GM18858 (cell line): ENCODE results near the gene DCUN1D4.
A peak's percentile ranks its signal among the peaks of the same experiment; 100 is the strongest.
"Not testable (repeated sequence)": the region's sequence is repeated elsewhere in the genome, so short reads cannot be mapped to it uniquely, and the experiment has no call there.

Source experiments
- ATAC-seq: cut with Tn5 transposase; IDR thresholded peaks from one replicate; pipeline ENCODE4 v1.9.1; 2021; ENCODE audit not compliant: unreplicated experiment

DCUN1D4 gene

GRCh38 chr4:51890760-51891159 lies 47.8 kb downstream of the DCUN1D4 start:
- no peak for ATAC-seq

- not testable (repeated sequence) for ATAC-seq
Observed at GRCh38 chr4:51893402-51893801, 50.4 kb downstream of the DCUN1D4 start.

- ATAC-seq, result no peak
Observed at GRCh38 chr4:51894059-51894645, 51.2 kb downstream of the DCUN1D4 start.

GRCh38 chr4:51895158-51895557 lies 52.2 kb downstream of the DCUN1D4 start:
- ATAC-seq, result peak; percentile 64

GRCh38 chr4:51895816-51896408 lies 53.0 kb downstream of the DCUN1D4 start:
- peak; percentile 98 for ATAC-seq

GRCh38 chr4:51901363-51901762 lies 58.4 kb downstream of the DCUN1D4 start:
- no peak for ATAC-seq

GRCh38 chr4:51906167-51906958 lies 63.4 kb downstream of the DCUN1D4 start:
- peak; percentile 96 for ATAC-seq

GRCh38 chr4:51907006-51907669 lies 64.2 kb downstream of the DCUN1D4 start:
- no peak for ATAC-seq

GRCh38 chr4:51909236-51909703 lies 66.3 kb downstream of the DCUN1D4 start:
- ATAC-seq, result no peak

GRCh38 chr4:51918251-51918650 lies 75.3 kb downstream of the DCUN1D4 start:
- ATAC-seq, result no peak

- ATAC-seq, result no peak
Observed at GRCh38 chr4:51923343-51923742, 80.4 kb downstream of the DCUN1D4 start.

GRCh38 chr4:51925307-51925706 lies 82.4 kb downstream of the DCUN1D4 start:
- no peak for ATAC-seq

- ATAC-seq, result no peak
Observed at GRCh38 chr4:51930557-51930956, 87.6 kb downstream of the DCUN1D4 start.

GRCh38 chr4:51931461-51931860 lies 88.5 kb downstream of the DCUN1D4 start:
- no peak for ATAC-seq

GRCh38 chr4:51932261-51932660 lies 89.3 kb downstream of the DCUN1D4 start:
- ATAC-seq, result no peak

- no peak for ATAC-seq
Observed at GRCh38 chr4:51932684-51933083, 89.7 kb downstream of the DCUN1D4 start.

GRCh38 chr4:51940460-51940859 lies 97.5 kb downstream of the DCUN1D4 start:
- ATAC-seq, result not testable (repeated sequence)

GRCh38 chr4:51942108-51942832 lies 99.3 kb downstream of the DCUN1D4 start:
- ATAC-seq, result no peak

GRCh38 chr4:51942833-51943215 lies 99.9 kb downstream of the DCUN1D4 start:
- no peak for ATAC-seq

- no peak for ATAC-seq
Observed at GRCh38 chr4:51943221-51943620, 100.3 kb downstream of the DCUN1D4 start.
